Measurements from ENCODE around the gene MOB3A.

- TF ChIP-seq, protein P1, sequence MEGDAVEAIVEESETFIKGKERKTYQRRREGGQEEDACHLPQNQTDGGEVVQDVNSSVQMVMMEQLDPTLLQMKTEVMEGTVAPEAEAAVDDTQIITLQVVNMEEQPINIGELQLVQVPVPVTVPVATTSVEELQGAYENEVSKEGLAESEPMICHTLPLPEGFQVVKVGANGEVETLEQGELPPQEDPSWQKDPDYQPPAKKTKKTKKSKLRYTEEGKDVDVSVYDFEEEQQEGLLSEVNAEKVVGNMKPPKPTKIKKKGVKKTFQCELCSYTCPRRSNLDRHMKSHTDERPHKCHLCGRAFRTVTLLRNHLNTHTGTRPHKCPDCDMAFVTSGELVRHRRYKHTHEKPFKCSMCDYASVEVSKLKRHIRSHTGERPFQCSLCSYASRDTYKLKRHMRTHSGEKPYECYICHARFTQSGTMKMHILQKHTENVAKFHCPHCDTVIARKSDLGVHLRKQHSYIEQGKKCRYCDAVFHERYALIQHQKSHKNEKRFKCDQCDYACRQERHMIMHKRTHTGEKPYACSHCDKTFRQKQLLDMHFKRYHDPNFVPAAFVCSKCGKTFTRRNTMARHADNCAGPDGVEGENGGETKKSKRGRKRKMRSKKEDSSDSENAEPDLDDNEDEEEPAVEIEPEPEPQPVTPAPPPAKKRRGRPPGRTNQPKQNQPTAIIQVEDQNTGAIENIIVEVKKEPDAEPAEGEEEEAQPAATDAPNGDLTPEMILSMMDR (IDR thresholded peaks at IDR 0.05), result no peak
- TF ChIP-seq SIN3A (IDR thresholded peaks at IDR 0.05; ENCODE audit: borderline replicate concordance, low read depth, low read length) (no peak), POLR2AphosphoS5 (IDR thresholded peaks at IDR 0.05; ENCODE audit: low read depth, low read length) (no peak), EP300 (IDR thresholded peaks at IDR 0.05; ENCODE audit: borderline replicate concordance in 1 of 2, low read depth in 1 of 2, low read length in 1 of 2) (no peak), GATA2 (CRISPR knock-in tag; IDR thresholded peaks at IDR 0.05) (no peak), GABPA (IDR thresholded peaks at IDR 0.05; ENCODE audit: low read depth) (no peak)
- TF ChIP-seq, protein P2, sequence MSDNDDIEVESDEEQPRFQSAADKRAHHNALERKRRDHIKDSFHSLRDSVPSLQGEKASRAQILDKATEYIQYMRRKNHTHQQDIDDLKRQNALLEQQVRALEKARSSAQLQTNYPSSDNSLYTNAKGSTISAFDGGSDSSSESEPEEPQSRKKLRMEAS (IDR thresholded peaks at IDR 0.05; ENCODE audit: low read depth), result no peak
Observed at GRCh38 chr19:2132191-2132590, 36.1 kb upstream of the MOB3A start.
